Upper lobe of right lung (tissue), 1 donor: Measurements from ENCODE around the gene LIN54. TPM values are rescaled to one million over a fixed set of nuclear protein-coding genes. Genes with fewer than 3 reads are reported as not detected.
"Not testable (repeated sequence)": the region's sequence is repeated elsewhere in the genome, so short reads cannot be mapped to it uniquely, and the experiment has no call there.

ENCODE experiments used
- ATAC-seq: fragments of 200-7000 bp; cut with Tn5 transposase; one replicate; pipeline ENCODE4 v1.9.1; 2020; ENCODE audit warnings: mild to moderate bottlenecking, moderate library complexity
- DNase-seq: peaks from one replicate; pipeline ENCODE4 v3.0.0-alpha.2; 2020
- H3K27ac ChIP-seq: fragments of 200-600 bp; one replicate; pipeline ENCODE4 v1.8.0; 2022
- H3K27me3 ChIP-seq: fragments of 200-600 bp; one replicate; pipeline ENCODE4 v1.8.0; 2022; ENCODE audit warnings: mild to moderate bottlenecking
- H3K36me3 ChIP-seq: fragments of 200-600 bp; one replicate; pipeline ENCODE4 v1.8.0; 2022
- H3K4me1 ChIP-seq: fragments of 200-600 bp; one replicate; pipeline ENCODE4 v1.8.0; 2022
- H3K4me3 ChIP-seq: fragments of 200-600 bp; one replicate; pipeline ENCODE4 v1.8.0; 2022; ENCODE audit warnings: mild to moderate bottlenecking
- H3K9me3 ChIP-seq: fragments of 200-600 bp; one replicate; pipeline ENCODE4 v1.8.0; 2022
- intact Hi-C: fragments of 100-400 bp; cut with DNase I; formaldehyde crosslinking; loops from one replicate; pipeline ENCODE4 v1.11.0; 2022
- total RNA-seq: library from RNA; stranded (reverse); fragmentation: NEBNext Ultra II Directional; extraction: Animal tissue kit (Norgen Biotek cat#: 25700); gene quantifications from one replicate; pipeline ENCODE4 v1.2.1, GENCODE V29; 2021
- TF ChIP-seq, protein P1 (sequence below): fragments of 200-600 bp; IDR thresholded peaks from one replicate; pipeline ENCODE4 v1.8.0; 2022; ENCODE audit warnings: antibody characterized with exemption
- donor health status: DM: no; HTN: yes; CAD: no; lungs with severe emphysema.

Gene LIN54
- total RNA-seq, 1 donor from 2014 or later: 9.8 TPM

DNA sequence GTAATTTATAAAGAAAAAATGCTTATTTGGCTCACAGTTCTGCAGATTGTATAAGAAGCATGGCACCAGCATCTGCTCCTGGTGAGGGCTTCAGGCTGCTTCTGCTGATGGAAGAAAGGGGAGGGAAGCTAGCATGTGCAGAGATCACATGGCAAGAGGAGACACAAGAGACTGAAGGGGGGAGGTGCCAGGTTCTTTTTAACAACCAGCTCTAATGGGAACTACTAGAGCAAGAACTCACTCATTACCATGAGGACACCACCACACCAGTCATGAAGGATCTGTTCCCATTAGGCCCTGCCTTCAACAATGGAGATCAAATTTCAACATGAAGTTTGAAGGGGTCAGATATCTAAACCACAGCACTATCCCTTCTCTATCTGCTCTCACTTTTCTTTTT, 14.9 kb upstream of the LIN54 start:
- Histone ChIP-seq H3K4me1 (no peaks in the 10 kb centered on the region), H3K27me3 (no peaks in the 10 kb centered on the region), H3K9me3 (no peaks in the 10 kb centered on the region), H3K27ac (no peak overlapping the region), H3K36me3 (no peaks in the 10 kb centered on the region), H3K4me3 (no peak overlapping the region)
- ATAC-seq (no peak), DNase-seq (no peak)
- TF ChIP-seq, protein P1, sequence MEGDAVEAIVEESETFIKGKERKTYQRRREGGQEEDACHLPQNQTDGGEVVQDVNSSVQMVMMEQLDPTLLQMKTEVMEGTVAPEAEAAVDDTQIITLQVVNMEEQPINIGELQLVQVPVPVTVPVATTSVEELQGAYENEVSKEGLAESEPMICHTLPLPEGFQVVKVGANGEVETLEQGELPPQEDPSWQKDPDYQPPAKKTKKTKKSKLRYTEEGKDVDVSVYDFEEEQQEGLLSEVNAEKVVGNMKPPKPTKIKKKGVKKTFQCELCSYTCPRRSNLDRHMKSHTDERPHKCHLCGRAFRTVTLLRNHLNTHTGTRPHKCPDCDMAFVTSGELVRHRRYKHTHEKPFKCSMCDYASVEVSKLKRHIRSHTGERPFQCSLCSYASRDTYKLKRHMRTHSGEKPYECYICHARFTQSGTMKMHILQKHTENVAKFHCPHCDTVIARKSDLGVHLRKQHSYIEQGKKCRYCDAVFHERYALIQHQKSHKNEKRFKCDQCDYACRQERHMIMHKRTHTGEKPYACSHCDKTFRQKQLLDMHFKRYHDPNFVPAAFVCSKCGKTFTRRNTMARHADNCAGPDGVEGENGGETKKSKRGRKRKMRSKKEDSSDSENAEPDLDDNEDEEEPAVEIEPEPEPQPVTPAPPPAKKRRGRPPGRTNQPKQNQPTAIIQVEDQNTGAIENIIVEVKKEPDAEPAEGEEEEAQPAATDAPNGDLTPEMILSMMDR: no peak
- intact Hi-C loops: no loop called here

DNA sequence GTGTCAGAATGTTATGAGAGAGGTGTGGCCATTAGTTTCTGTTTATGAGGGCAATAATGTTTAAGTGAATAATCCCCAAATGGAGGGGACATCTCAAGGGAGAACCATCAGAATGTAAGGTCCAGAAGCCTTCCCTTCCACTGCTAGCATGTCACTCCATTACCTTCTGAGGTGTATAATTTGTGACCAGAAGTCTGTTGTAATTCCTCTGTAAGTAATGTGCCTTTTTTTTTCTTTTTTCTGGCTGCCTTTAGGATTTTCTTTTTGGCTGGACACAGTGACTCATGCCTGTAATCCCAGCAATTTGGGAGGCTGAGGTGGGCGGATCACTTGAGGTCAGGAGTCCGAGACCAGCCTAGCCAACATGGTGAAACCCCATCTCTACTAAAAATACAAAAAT, 13.6 kb upstream of the LIN54 start:
- no peak overlapping the region for H3K27ac ChIP-seq
- H3K9me3 ChIP-seq: no peaks in the 10 kb centered on the region
- intact Hi-C loops: no loop called here
- DNase-seq: no peak
- H3K4me3 ChIP-seq: no peak overlapping the region
- no peaks in the 10 kb centered on the region for H3K27me3 ChIP-seq
- ATAC-seq: no peak
- no peaks in the 10 kb centered on the region for H3K4me1 ChIP-seq
- TF ChIP-seq, protein P1: no peak
- H3K36me3 ChIP-seq: no peaks in the 10 kb centered on the region

DNA sequence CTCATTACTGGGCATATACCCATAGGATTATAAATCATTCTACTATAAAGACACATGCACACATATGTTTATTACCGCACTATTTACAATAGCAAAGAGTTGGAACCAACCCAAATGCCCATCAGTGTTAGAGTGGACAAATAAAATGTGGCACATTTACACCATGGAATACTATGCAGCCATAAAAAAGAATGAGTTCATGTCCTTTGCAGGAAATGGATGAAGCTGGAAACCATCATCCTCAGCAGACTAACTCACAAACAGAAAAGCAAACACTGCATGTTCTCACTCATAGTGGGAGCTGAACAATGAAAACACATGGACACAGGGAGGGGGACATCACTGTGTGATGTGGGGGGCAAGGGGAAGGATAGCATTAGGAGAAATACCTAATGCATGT, 13.0 kb upstream of the LIN54 start:
- H3K36me3 ChIP-seq, H3K9me3 ChIP-seq, H3K27me3 ChIP-seq, H3K27ac ChIP-seq, H3K4me1 ChIP-seq, ATAC-seq, H3K4me3 ChIP-seq, DNase-seq, intact Hi-C loops: not testable (repeated sequence)

DNA sequence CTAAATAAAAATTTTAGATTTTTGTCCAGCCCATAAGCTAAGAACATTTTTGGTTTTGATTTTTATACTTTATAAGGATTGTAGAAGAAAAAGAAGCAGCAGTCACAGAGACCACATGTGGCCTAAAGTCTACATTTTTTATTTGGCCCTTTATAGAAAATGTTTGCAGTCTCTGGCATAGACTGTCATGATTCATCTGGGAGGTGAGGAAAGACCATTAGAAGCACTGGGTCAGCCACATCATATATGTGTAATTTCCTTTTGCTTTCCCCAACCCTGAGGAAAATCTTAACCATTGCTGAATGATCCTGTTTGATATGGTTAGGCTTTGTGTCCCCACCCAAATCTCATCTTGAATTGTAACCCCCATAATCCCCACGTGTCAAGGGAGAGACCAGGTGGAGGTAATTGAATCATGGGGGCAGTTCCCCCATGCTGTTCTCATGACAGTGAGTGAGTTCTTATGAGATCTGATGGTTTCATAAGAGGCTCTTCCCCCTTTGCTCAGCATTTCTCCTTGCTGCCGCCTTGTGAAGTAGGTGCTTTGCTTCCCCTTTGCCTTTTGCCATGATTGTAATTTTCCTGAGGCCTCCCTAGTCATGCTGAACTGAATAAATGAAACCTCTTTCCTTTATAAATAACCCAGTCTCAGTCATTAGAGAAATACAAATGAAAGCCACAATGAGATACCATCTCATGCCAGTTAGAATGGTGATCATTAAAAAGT, 12.3 kb upstream of the LIN54 start:
- H3K4me1 ChIP-seq: no peaks in the 10 kb centered on the region
- H3K36me3 ChIP-seq: no peaks in the 10 kb centered on the region
- no peaks in the 10 kb centered on the region for H3K27me3 ChIP-seq
- no peak overlapping the region for H3K27ac ChIP-seq
- intact Hi-C loops: no loop called here
- ATAC-seq: peak; percentile 67
- TF ChIP-seq, protein P1: no peak
- no peak overlapping the region for H3K4me3 ChIP-seq
- DNase-seq: no peak
- H3K9me3 ChIP-seq: no peaks in the 10 kb centered on the region

DNA sequence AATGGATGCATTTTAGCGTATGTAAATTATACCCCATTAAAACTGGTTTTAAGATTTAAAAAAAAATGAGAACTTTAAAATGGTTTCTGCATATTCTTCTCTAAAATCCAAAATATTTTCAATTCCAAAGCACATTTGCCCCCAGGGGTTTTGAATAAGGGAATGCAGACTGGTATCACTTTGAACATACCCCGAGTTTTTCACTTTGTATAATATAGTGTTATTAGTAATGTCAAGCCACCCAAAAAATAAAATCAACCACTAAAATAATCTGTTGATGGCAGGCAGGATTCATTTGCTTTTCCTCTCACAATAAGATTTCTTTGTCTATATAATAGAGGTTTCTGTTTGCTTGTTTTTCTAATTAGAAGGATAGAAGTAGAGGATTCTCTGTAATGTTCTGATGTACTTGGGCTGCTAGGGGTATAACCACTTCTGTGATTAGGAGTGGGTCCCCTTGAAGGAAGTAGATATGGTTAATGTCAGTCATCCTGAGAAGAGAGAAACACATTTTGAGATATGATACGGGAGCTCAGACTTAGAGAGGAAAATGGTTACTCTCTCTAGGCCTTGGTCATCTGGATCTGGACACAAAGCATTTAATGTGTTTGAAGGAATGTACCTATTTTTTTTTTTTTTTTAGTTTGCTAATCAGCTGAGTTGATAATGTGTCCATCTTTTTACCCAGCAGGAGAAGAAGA, 9.3 kb upstream of the LIN54 start:
- no peaks in the 10 kb centered on the region for H3K4me1 ChIP-seq
- H3K9me3 ChIP-seq: no peaks in the 10 kb centered on the region
- no peak overlapping the region for H3K4me3 ChIP-seq
- intact Hi-C loops: no loop called here
- no peak overlapping the region for H3K27ac ChIP-seq
- no peaks in the 10 kb centered on the region for H3K27me3 ChIP-seq
- no peaks in the 10 kb centered on the region for H3K36me3 ChIP-seq
- TF ChIP-seq, protein P1: no peak
- no peak for ATAC-seq
- DNase-seq: no peak

DNA sequence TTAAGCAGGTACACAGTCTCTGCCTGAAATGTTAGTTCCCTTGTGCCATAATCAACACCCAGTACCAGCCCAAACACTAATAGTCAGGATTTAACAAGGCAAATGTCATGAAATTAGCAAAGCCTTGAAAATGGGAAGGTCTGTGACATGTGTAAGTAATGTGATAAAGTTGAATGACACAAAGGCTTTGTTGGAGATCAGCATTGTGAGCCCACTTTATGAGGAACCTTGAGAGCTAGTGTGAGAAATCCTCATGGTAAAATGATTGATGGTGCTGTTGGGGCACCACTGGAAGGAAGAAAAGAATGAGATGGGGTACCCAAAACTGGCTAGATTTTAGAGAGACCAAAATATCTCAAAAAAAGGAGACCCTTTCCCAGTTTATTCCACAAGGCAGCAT, 3.3 kb upstream of the LIN54 start:
- Histone ChIP-seq H3K4me3 (peak overlapping the region; percentile 77), H3K27me3 (no peaks in the 10 kb centered on the region), H3K36me3 (no peaks in the 10 kb centered on the region), H3K4me1 (peaks cover 25% of the 10 kb centered on the region), H3K9me3 (no peaks in the 10 kb centered on the region), H3K27ac (no peak overlapping the region)
- intact Hi-C loops: no loop called here
- no peak for DNase-seq
- ATAC-seq: no peak
- TF ChIP-seq, protein P1: no peak
